ENCODE results near the gene ARHGEF6.

Gene ARHGEF6

GRCh38 chrX:136643243-136643642, 137.5 kb downstream of the ARHGEF6 start:
- DNase-seq: no peak

- no peak for DNase-seq
These were observed 141.1 kb downstream of the ARHGEF6 start for GRCh38 chrX:136639506-136640176.

DNA sequence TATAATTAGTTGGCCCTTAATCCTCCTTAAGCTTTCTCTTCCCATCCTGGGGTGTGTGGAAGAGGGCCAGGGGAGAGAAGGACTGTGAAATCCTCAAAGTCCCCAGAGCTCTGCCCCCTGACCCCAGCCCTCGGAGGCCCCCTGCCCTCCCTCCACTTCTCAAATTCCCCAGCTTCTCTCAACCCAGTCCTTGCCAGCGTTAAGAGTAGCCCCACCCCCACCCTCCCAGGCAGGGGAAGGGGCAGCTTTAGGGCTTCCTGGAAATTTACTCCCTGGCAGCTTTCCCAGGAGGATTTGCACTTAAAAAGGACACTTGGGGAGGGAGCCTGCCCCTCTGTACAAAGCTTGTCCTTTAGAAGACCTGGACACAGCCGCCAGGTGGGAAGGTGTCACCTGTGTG, 144.6 kb downstream of the ARHGEF6 start:
- no peak for DNase-seq

GRCh38 chrX:136635235-136635634, 145.5 kb downstream of the ARHGEF6 start:
- no peak for DNase-seq

DNA sequence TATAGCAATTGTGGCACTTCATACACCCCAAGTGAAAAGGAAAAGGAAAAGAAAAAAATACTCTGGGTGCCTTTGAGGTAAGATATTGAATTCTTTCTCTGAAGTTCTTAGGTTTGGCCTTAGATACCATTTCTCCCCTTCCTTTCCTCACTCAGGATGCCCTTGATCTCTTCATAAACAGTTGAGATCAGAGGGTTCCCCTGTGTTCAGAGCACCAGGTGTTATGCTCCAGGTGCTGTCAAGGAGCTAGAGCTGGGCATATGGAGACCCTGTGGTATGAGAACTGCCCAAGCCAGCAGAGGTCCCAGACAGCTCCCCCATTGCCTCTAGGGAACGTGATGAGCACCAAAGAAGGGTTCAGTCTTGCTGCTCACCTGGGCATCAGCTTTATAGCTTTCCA, 149.9 kb downstream of the ARHGEF6 start:
- DNase-seq: no peak

DNA sequence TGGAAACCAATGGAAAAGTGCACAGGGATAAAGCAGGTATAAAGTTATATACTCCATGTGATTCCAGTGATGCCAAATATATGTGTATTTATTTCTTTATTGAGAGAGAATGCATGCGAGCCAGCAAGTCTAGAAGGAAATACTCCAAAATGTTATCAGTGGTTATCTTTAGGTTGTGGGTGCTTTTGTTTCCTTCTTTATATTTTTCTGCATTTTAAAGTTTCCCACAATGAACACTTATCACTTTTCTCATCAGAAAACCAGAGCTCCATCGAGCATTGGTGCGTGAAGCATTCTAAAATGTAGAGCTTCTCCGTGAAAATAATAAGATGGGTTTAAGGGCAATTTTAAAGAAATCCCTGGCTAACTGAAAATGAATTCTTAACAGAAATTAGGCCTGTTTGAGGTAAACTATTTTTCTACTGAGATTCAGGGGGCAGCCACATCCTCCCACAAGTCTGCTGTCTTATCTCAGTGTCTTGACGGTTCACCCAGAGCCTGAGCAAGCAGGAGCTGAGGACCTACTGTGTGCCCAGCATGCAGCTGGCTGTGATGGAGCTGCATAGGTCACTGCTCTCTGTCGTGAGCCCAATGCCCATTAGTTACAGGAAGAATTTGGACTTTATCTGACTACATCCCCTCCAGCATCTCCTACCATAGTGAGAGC, 151.5 kb downstream of the ARHGEF6 start:
- no peak for DNase-seq

DNA sequence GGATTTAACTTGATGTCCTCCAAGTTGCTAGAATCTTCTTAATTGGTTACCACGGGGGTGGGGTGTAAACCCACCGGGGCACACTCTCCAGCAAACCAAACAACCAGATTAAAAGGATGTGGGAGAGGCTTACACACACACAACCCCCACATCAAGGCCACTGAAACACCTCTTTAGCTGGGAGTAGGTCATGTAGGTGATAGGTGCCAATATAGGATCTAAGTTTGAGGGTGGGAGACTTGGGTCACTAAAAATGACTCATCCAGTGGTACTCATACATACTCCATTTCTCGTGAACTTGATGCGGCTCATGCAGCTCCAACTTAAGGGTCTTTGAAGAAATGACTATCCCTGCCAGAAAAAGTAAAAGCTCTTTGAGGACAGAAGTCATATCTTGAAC, 153.3 kb downstream of the ARHGEF6 start:
- DNase-seq: no peak

DNA sequence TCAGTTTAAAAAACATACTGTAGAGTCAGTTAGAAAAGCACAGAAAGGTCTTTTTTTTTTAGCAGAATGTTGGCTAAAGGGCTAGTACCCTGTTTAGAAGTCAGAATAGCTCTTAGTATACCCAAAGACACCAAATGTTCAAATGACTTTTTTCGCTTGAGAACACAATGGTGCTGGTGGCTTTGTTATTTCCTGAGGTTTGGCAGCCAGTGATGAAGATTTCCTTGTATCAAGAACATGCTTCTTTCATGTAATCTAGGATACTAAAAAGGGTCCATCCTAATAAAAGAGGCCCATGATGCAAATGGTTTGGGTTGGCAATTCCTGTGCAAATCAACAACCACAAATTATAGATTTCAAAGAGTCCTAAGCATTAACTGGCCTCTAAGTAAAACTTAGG, 153.8 kb downstream of the ARHGEF6 start:
- no peak for DNase-seq

DNA sequence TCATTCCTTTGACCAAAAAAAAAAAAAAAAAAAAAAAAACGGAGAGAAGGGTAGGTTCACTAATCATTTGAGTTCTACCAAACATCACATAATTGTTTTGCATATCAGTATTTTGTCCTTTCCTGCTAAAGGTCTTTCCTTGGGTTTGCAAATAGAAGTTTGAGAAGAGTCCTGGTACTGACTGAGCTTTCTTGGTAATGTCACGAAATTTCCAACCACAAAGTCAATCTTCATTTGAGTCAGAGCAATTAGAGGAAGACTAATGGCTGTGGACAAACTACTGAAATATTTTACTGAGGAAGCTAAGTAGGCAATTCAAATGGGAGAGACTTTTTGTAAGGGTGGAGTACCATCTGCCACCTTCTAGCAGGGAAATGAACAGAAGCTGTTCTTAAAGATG, 154.5 kb downstream of the ARHGEF6 start:
- no peak for DNase-seq

DNA sequence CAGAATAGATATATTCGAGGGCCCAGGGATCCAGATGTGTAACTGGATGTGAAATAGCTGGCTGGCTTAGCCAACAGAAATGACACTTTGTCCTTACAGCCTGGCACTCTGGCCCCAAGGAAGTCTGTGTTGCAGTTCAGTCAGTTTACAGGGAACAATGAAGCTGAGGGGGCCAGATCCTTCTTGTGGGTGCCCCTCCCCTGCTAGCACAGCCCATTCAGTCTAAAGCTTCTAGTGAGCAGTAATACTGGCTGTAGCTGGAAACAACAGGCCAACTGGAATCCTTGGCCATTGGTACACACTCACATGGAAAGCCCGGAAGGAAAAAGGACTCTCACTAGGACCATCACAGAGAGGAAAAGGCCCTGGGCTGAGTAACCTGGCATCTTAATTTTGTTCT, 155.5 kb downstream of the ARHGEF6 start:
- DNase-seq: no peak

DNA sequence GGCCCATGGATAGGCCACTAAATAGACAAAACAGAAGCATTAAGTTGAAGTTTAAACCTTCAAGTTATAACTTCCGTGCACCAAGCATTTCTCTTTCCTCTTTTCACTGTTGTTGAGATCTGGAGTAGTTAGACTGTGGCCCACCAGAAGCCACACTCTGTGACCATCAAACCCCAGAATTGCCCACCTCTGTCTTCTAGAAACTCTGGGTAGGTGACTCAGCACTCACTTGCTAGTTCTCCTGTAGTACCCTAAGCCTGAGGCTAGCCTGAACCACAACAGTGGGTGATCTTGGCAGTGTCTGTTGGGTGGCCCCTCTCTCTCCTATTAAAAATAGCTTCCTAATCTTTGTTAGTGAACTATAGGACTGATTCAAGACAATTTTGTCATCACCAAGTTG, 157.3 kb downstream of the ARHGEF6 start:
- no peak for DNase-seq

GRCh38 chrX:136622568-136622967, 158.2 kb downstream of the ARHGEF6 start:
- DNase-seq: no peak

- DNase-seq: no peak
These were observed 160.0 kb downstream of the ARHGEF6 start for GRCh38 chrX:136620780-136621179.

GRCh38 chrX:136619899-136620505, 160.7 kb downstream of the ARHGEF6 start:
- peak; percentile 20 for DNase-seq

DNA sequence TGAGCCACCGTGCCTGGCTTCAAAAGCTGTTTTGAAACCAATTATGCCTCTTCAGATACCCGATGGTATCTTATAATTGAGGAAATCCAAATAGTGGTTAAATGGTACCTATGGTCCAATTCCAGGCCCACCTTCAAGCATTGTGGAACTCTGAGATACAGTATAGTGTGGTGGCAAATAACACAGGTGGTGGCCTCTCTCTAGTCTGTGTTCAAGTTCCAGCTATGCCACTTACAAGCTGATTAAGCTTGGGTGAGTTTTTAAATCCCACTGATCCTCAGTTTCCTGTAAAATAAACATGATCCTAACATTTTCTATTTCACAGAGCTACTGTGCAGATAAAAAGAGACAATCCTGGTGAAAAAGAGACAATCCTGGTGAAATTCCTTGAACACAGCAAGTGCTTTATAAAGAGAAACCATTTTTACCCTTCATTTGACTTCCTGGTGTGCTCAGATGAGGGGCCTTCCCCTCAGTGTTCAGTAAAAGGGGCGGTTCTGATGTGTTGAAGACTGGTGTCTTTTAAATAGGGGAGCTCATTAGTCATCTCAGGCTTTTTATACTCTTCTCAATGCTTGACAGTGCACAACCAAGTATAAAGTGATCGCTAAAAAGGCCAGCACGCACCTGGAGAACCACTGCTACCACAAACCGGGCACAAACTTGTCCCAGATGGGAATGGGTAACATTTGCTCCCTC, 163.6 kb downstream of the ARHGEF6 start:
- no peak for DNase-seq
